HEK293 (cell line): ENCODE measurements around the gene SLC25A30.

Experiments used
- ATF2 ChIP-seq: fragments of 450-650 bp; formaldehyde crosslinking; IDR thresholded peaks from 2 replicates; pipeline ENCODE4 v1.5.1; 2016; ENCODE audit warnings: missing biosample characterization, missing genetic modification characterization, low read depth
- ELK4 ChIP-seq: IDR thresholded peaks from 2 replicates; pipeline ENCODE4 v1.6.1; 2011; ENCODE audit warnings: mild to moderate bottlenecking, low read depth, low read length, borderline replicate concordance
- GLIS2 ChIP-seq: fragments of 450-650 bp; formaldehyde crosslinking; IDR thresholded peaks from 2 replicates; pipeline ENCODE4 v1.5.1; 2016; ENCODE audit warnings: missing biosample characterization, missing genetic modification characterization
- KLF8 ChIP-seq: fragments of 450-650 bp; formaldehyde crosslinking; IDR thresholded peaks from 2 replicates; pipeline ENCODE4 v1.5.1; 2016; ENCODE audit warnings: missing biosample characterization, missing genetic modification characterization
- PRDM1 ChIP-seq: fragments of 450-650 bp; formaldehyde crosslinking; IDR thresholded peaks from 2 replicates; pipeline ENCODE4; 2016; ENCODE audit warnings: missing biosample characterization, missing genetic modification characterization
- PRDM2 ChIP-seq: fragments of 450-650 bp; formaldehyde crosslinking; IDR thresholded peaks from 2 replicates; pipeline ENCODE4 v1.5.1; 2016; ENCODE audit warnings: missing biosample characterization, missing genetic modification characterization, borderline replicate concordance
- SALL2 ChIP-seq: fragments of 450-650 bp; formaldehyde crosslinking; IDR thresholded peaks from 2 replicates; pipeline ENCODE4 v1.5.0; 2017; ENCODE audit warnings: missing biosample characterization, mild to moderate bottlenecking, missing genetic modification characterization, borderline replicate concordance
- TRIM28 ChIP-seq: IDR thresholded peaks from 2 replicates; pipeline ENCODE4 v1.6.1; 2011; ENCODE audit warnings: low read length, control low read depth, borderline replicate concordance
- ZBTB44 ChIP-seq: fragments of 450-650 bp; IDR thresholded peaks from 2 replicates; pipeline ENCODE4 v1.5.1; 2018; ENCODE audit warnings: missing biosample characterization, mild to moderate bottlenecking, missing genetic modification characterization
- ZFP3 ChIP-seq: fragments of 450-650 bp; formaldehyde crosslinking; IDR thresholded peaks from 2 replicates; pipeline ENCODE4 v1.5.1; 2016; ENCODE audit warnings: low read depth, missing biosample characterization, missing genetic modification characterization
- ZNF140 ChIP-seq: fragments of 450-650 bp; formaldehyde crosslinking; IDR thresholded peaks from 2 replicates; pipeline ENCODE4 v1.5.1; 2016; ENCODE audit warnings: missing biosample characterization, missing genetic modification characterization
- ZNF16 ChIP-seq: fragments of 450-650 bp; formaldehyde crosslinking; IDR thresholded peaks from 2 replicates; pipeline ENCODE4 v1.5.1; 2016; ENCODE audit warnings: low read depth, missing biosample characterization, missing genetic modification characterization
- ZNF169 ChIP-seq: fragments of 450-650 bp; formaldehyde crosslinking; IDR thresholded peaks from 2 replicates; pipeline ENCODE4 v1.5.1; 2016; ENCODE audit warnings: missing biosample characterization, missing genetic modification characterization
- ZNF2 ChIP-seq: fragments of 450-650 bp; formaldehyde crosslinking; IDR thresholded peaks from 2 replicates; pipeline ENCODE4 v1.5.1; 2016; ENCODE audit warnings: missing biosample characterization, missing genetic modification characterization
- ZNF24 ChIP-seq: fragments of 450-650 bp; formaldehyde crosslinking; IDR thresholded peaks from 2 replicates; pipeline ENCODE4 v1.5.1; 2016; ENCODE audit warnings: missing biosample characterization, missing genetic modification characterization
- ZNF366 ChIP-seq: fragments of 450-650 bp; formaldehyde crosslinking; conservative IDR thresholded peaks from 2 replicates; pipeline ENCODE4 v1.5.1; 2016; ENCODE audit warnings: missing biosample characterization, missing genetic modification characterization
- ZNF561 ChIP-seq: fragments of 450-650 bp; IDR thresholded peaks from 2 replicates; pipeline ENCODE4 v1.5.1; 2018; ENCODE audit warnings: missing biosample characterization, missing genetic modification characterization, borderline replicate concordance
- ZNF580 ChIP-seq: fragments of 450-650 bp; formaldehyde crosslinking; IDR thresholded peaks from 2 replicates; pipeline ENCODE4 v1.5.1; 2016; ENCODE audit warnings: missing biosample characterization, missing genetic modification characterization
- ZNF600 ChIP-seq: fragments of 450-650 bp; formaldehyde crosslinking; IDR thresholded peaks from 2 replicates; pipeline ENCODE4 v1.5.1; 2016; ENCODE audit warnings: missing biosample characterization, missing genetic modification characterization
- ZNF639 ChIP-seq: fragments of 450-650 bp; formaldehyde crosslinking; IDR thresholded peaks from 2 replicates; pipeline ENCODE4 v1.5.1; 2016; ENCODE audit warnings: missing biosample characterization, missing genetic modification characterization
- ZNF658 ChIP-seq: fragments of 450-650 bp; formaldehyde crosslinking; IDR thresholded peaks from 2 replicates; pipeline ENCODE4; 2016; ENCODE audit warnings: missing biosample characterization, missing genetic modification characterization
- ZNF707 ChIP-seq: fragments of 450-650 bp; formaldehyde crosslinking; IDR thresholded peaks from 2 replicates; pipeline ENCODE4 v1.5.1; 2016; ENCODE audit warnings: missing biosample characterization, missing genetic modification characterization
- ZNF747 ChIP-seq: fragments of 450-650 bp; formaldehyde crosslinking; IDR thresholded peaks from 2 replicates; pipeline ENCODE4 v1.5.1; 2016; ENCODE audit warnings: missing biosample characterization, missing genetic modification characterization
- ZSCAN18 ChIP-seq: fragments of 450-650 bp; formaldehyde crosslinking; IDR thresholded peaks from 2 replicates; pipeline ENCODE4 v1.5.1; 2016; ENCODE audit warnings: missing biosample characterization, missing genetic modification characterization

SLC25A30 gene

GRCh38 chr13:45464687-45465453 is 46.7 kb upstream of the SLC25A30 start, which contains the start of gene COG3 (continued):
- TF ChIP-seq ELK4 (peak; percentile 71), SALL2 (tag by site-specific recombination) (no peak), ZNF707 (no peak), ZNF658 (tag by site-specific recombination) (no peak), PRDM2 (tag by site-specific recombination) (no peak), ZNF600 (no peak), ZNF561 (tag by site-specific recombination) (peak; percentile 86; the same call in 1 of the 2 replicates), PRDM1 (tag by site-specific recombination) (no peak), KLF8 (tag by site-specific recombination) (no peak; the same call in 1 of the 2 replicates), ZSCAN18 (tag by site-specific recombination) (no peak), ZNF2 (tag by site-specific recombination) (peak; percentile 89), ZNF24 (tag by site-specific recombination) (peak; percentile 56; the same call in 1 of the 2 replicates), ZBTB44 (tag by site-specific recombination) (peak; percentile 47; the same call in 1 of the 2 replicates), ZNF169 (tag by site-specific recombination) (no peak), ZFP3 (no peak), GLIS2 (tag by site-specific recombination) (no peak), ZNF16 (tag by site-specific recombination) (no peak), ATF2 (tag by site-specific recombination) (peak; percentile 52; the same call in 1 of the 2 replicates), ZNF580 (tag by site-specific recombination) (peak; percentile 97), ZNF747 (tag by site-specific recombination) (no peak), ZNF366 (tag by site-specific recombination) (peak; percentile 70), ZNF140 (tag by site-specific recombination) (no peak), TRIM28 (no peak), ZNF639 (tag by site-specific recombination) (peak; percentile 92; the same call in 1 of the 2 replicates)
